ENCODE results near the gene TMEM141.

TMEM141 gene

DNA sequence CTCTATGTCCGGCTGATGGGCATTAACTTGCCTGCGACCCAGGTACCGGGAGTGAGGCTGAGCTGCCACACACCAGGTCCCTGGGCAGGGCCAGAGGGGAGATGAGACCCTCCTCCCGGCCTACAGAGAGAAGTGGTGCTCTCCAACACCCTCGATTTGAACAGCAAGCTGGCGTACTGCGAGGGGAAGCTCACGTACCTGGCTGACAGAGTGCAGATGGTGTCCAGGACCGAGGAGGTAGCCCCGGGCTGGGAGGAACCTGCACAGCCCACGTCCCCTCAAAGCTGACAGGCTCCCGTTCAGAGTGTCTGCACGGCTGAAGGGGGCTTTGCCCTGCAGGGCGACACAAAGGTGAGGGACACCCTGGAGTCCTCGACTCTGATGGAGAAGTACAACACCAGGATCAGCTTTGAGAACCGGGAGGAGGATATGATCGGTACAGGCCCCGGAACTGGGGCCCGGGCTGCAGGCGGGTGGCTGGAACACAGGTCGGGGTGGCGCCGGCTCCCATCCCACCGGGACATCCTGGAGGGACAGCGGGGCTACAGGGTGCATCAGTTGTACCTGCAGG lies 15.6 kb downstream of the TMEM141 start:
- no peaks in the 10 kb centered on the region for H3K9me3 ChIP-seq (ENCODE audit: control insufficient read depth, insufficient read depth, low read length)
- H3K9ac ChIP-seq (ENCODE audit: low read depth, low read length), result no peak overlapping the region
- H3K4me3 ChIP-seq (ENCODE audit: low read depth, low read length), result peak overlapping the region; percentile 85
- H3K4me1 ChIP-seq (ENCODE audit: control insufficient read depth, insufficient read depth, low read length), result peaks cover 9% of the 10 kb centered on the region; the same call in 1 of the 2 replicates
- no peak overlapping the region for H3K27ac ChIP-seq (ENCODE audit: low read depth, low read length)
- H3K27me3 ChIP-seq (ENCODE audit: control insufficient read depth, insufficient read depth, low read length), result peaks cover 6% of the 10 kb centered on the region; the same call in 1 of the 2 replicates
- peaks cover 21% of the 10 kb centered on the region for H3K36me3 ChIP-seq (ENCODE audit: control insufficient read depth, insufficient read depth, low read length)

DNA sequence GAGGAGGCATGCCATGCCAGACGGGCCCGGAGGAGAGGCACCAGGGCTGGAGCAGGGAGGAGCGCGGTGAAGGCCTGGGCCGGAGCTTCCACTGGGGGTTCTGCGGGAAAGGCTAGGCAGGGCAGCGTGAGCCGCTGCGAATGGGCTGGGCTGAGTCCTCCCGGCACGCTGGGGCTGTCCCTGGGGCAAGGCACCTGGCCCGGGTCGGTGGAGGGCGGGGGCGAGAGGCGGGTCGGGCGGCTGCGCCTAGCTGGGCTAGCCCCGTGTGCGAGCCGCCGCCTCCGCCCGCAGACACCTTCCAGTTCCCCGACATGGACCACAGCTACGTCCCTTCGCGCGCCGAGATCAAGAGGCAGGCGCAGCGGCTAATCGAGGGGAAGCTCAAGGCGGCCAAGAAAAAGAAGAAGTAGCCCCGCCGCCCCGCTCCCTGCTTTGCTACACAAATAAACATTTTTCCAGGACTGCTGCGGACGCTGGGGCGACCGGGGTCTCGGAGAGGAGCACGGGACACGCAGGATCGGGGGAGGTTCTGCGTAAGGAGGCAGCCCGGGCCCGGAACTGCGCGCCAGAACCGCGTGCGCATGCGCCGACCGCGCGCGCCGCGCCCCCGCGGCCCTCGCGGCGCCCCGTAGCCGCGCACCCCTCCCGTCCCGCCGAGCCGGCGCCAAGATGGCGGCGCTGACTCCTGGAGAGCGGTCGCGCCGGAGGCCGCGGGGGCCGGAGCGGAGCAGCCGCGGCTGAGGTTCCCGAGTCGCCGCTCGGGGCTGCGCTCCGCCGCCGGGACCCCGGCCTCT lies 16.3 kb downstream of the TMEM141 start, which contains the start of gene RABL6:
Gene RABL6, plus strand, starts transcription at position 668 of the 794 bp plus-strand sequence. CDS start 249 bp downstream, outside the sequence.
- Histone ChIP-seq H3K9me3 (ENCODE audit: control insufficient read depth, insufficient read depth, low read length) (no peaks in the 10 kb centered on the region), H3K36me3 (ENCODE audit: control insufficient read depth, insufficient read depth, low read length) (peaks cover 26% of the 10 kb centered on the region), H3K4me3 (ENCODE audit: low read depth, low read length) (peak within 1 kb of the TSS; percentile 85), H3K27me3 (ENCODE audit: control insufficient read depth, insufficient read depth, low read length) (peaks cover 1% of the 10 kb centered on the region; the same call in 1 of the 2 replicates), H3K9ac (ENCODE audit: low read depth, low read length) (peak within 1 kb of the TSS; percentile 85), H3K4me1 (ENCODE audit: control insufficient read depth, insufficient read depth, low read length) (peaks cover 9% of the 10 kb centered on the region; the same call in 1 of the 2 replicates), H3K27ac (ENCODE audit: low read depth, low read length) (peak within 1 kb of the TSS; percentile 89)

DNA sequence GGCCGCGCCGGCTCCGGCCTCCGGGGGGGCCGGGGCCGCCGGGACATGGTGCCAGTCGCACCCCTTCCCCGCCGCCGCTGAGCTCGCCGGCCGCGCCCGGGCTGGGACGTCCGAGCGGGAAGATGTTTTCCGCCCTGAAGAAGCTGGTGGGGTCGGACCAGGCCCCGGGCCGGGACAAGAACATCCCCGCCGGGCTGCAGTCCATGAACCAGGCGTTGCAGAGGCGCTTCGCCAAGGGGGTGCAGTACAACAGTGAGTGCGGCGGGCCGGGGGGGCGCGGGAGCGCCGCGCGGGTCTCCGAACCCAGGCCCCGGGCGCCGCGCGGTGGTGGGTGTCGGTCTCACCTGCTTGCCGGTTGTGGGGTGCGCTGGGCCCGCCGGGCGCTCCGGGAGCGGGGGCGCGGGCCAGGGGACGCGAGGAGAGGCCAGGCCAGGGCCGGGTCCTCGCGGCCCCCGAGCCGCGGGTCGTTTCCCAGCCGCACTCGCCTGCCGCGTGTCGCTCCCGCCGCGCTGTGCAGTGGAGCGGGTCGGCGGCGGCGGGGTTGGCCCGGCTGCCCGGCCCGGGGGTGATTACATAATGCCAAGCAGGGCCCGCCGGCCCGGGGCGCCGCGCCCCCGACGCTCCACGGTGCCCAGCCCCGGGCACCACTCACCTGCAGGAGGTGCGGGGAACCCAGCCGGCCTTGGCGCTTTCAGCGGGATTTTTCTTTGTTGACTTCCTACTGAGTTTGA lies 17.1 kb downstream of the TMEM141 start:
- Histone ChIP-seq H3K9ac (ENCODE audit: low read depth, low read length) (peak overlapping the region; percentile 85), H3K27ac (ENCODE audit: low read depth, low read length) (peak overlapping the region; percentile 89), H3K4me1 (ENCODE audit: control insufficient read depth, insufficient read depth, low read length) (peaks cover 9% of the 10 kb centered on the region; the same call in 1 of the 2 replicates), H3K36me3 (ENCODE audit: control insufficient read depth, insufficient read depth, low read length) (peaks cover 31% of the 10 kb centered on the region), H3K9me3 (ENCODE audit: control insufficient read depth, insufficient read depth, low read length) (no peaks in the 10 kb centered on the region), H3K4me3 (ENCODE audit: low read depth, low read length) (peak overlapping the region; percentile 85), H3K27me3 (ENCODE audit: control insufficient read depth, insufficient read depth, low read length) (no peaks in the 10 kb centered on the region)

DNA sequence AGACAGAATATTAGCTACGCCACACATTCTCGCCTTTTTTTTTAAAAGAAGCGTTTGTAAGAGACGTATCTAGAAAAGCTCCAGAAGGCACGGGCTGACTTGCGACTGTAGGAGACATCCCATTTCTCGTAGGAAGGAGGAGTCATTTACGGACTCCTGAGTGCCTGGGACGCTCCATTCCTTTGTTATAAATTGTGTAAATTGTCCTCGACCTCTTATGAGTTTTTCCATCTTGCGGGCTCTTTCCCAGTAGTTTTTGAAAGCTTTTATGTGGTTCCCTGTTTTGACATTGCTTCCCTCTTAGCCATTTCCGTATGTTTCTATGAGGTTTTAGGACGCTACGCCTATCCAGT lies 17.6 kb downstream of the TMEM141 start:
- Histone ChIP-seq H3K9ac (ENCODE audit: low read depth, low read length) (peak overlapping the region; percentile 85), H3K4me3 (ENCODE audit: low read depth, low read length) (peak overlapping the region; percentile 85), H3K27me3 (ENCODE audit: control insufficient read depth, insufficient read depth, low read length) (no peaks in the 10 kb centered on the region), H3K36me3 (ENCODE audit: control insufficient read depth, insufficient read depth, low read length) (peaks cover 31% of the 10 kb centered on the region), H3K9me3 (ENCODE audit: control insufficient read depth, insufficient read depth, low read length) (no peaks in the 10 kb centered on the region), H3K27ac (ENCODE audit: low read depth, low read length) (peak overlapping the region; percentile 89), H3K4me1 (ENCODE audit: control insufficient read depth, insufficient read depth, low read length) (peaks cover 9% of the 10 kb centered on the region; the same call in 1 of the 2 replicates)

DNA sequence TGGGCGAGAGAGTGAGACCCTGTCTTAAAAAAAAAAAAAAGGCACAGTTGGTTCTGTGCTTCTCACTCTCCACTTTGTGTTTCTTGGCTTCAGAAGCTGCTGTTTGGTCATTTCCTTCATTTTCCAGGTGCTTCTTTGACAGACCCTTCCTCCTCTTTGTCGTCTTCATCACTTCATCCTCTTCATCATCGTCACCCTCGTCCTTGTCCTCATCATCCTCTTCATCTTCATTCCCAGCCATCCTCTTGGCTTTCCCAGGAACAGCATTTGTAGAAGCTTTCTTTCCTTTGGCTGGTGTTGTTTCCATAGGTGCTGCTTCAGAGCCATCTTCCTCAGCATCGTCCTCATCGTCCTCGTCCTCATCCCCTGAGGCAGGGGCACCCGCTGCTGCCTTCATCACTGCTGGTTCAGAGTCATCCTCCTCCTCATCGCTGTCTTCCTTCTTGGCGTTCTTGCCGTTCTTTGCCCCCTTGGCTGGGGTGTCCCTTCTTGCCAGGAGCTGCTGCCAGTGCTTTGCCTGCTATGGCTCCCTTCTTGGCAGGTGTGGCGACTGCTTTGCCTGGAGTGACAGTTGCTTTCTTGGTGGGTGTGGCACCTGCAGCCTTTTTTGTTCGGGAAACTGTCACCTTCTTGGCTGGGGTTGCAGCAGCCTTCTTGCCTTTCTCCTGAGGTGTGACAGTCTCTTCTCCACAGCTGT lies 23.7 kb downstream of the TMEM141 start:
- no peak overlapping the region for H3K27ac ChIP-seq (ENCODE audit: low read depth, low read length)
- peaks cover 39% of the 10 kb centered on the region for H3K36me3 ChIP-seq (ENCODE audit: control insufficient read depth, insufficient read depth, low read length)
- H3K4me1 ChIP-seq (ENCODE audit: control insufficient read depth, insufficient read depth, low read length), result peaks cover 4% of the 10 kb centered on the region; the same call in 1 of the 2 replicates
- no peak overlapping the region for H3K4me3 ChIP-seq (ENCODE audit: low read depth, low read length)
- H3K9ac ChIP-seq (ENCODE audit: low read depth, low read length), result no peak overlapping the region
- no peaks in the 10 kb centered on the region for H3K27me3 ChIP-seq (ENCODE audit: control insufficient read depth, insufficient read depth, low read length)
- H3K9me3 ChIP-seq (ENCODE audit: control insufficient read depth, insufficient read depth, low read length), result no peaks in the 10 kb centered on the region

DNA sequence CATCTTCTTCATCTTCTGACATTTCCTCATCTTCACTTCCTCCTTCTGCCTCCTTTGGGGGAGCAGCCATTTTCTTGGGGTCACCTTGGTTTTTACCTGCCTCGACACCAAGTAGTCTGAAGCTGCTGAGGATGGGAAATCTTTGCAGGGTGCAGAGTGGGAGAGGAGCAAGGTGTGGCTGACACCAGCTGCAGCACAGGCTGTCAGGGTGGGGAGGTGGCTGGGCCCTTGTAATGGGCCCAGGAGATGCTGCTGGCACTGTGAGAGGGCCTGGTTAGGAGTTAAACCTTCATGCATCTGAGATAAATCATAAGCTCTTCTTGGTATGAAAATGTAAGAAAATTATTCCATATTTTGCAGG lies 24.3 kb downstream of the TMEM141 start:
- H3K9ac ChIP-seq (ENCODE audit: low read depth, low read length), result no peak overlapping the region
- no peak overlapping the region for H3K4me3 ChIP-seq (ENCODE audit: low read depth, low read length)
- H3K36me3 ChIP-seq (ENCODE audit: control insufficient read depth, insufficient read depth, low read length), result peaks cover 35% of the 10 kb centered on the region
- H3K4me1 ChIP-seq (ENCODE audit: control insufficient read depth, insufficient read depth, low read length), result no peaks in the 10 kb centered on the region
- H3K27ac ChIP-seq (ENCODE audit: low read depth, low read length), result no peak overlapping the region
- H3K9me3 ChIP-seq (ENCODE audit: control insufficient read depth, insufficient read depth, low read length), result no peaks in the 10 kb centered on the region
- no peaks in the 10 kb centered on the region for H3K27me3 ChIP-seq (ENCODE audit: control insufficient read depth, insufficient read depth, low read length)

DNA sequence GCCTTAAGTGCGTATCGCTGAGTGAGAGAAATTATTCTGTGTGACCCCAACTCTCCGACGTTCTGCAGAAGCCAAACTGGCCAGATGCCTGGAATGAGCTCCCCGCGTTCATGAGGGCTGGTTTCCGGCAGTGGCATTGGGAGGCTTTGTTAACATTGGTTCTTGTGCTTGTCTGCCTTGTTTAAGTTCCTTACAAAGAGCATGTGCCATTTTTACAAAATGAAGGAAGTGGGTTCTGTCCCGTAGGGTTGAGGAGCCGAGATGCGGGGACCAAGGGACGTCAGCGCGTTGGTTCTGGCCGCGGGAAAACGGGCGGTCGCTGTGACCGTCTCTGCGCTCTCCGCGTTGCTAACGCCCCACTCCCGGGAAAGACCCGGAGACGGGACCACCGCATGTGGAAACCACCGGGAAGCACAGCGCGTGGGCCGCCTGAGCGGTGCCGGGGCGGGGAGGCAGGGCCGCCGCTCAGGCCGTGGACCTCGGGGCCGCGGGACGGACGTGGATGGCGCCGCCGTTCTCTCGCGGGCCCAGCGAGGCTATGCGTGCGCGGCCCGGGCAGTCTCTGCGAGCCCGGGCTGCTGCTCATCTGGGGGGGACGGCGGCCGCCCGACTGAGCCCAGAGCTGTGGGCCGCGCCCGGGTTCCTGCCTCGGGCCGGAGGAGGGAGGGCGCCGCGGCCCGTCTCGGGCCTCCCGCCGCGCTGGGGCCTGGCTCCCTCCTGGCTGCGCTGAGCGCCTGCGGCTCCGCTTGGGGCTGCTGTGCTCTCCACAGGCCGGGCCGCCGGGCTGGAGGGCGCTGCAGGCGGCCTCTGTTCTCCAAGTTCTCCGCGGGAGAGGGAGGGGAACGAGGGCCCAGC lies 30.1 kb downstream of the TMEM141 start:
- H3K4me3 ChIP-seq (ENCODE audit: low read depth, low read length), result peak overlapping the region; percentile 64
- no peak overlapping the region; the same call in 1 of the 2 replicates for H3K9ac ChIP-seq (ENCODE audit: low read depth, low read length)
- H3K9me3 ChIP-seq (ENCODE audit: control insufficient read depth, insufficient read depth, low read length), result no peaks in the 10 kb centered on the region
- H3K27ac ChIP-seq (ENCODE audit: low read depth, low read length), result no peak overlapping the region
- H3K4me1 ChIP-seq (ENCODE audit: control insufficient read depth, insufficient read depth, low read length), result no peaks in the 10 kb centered on the region
- no peaks in the 10 kb centered on the region for H3K27me3 ChIP-seq (ENCODE audit: control insufficient read depth, insufficient read depth, low read length)
- H3K36me3 ChIP-seq (ENCODE audit: control insufficient read depth, insufficient read depth, low read length), result peaks cover 28% of the 10 kb centered on the region

DNA sequence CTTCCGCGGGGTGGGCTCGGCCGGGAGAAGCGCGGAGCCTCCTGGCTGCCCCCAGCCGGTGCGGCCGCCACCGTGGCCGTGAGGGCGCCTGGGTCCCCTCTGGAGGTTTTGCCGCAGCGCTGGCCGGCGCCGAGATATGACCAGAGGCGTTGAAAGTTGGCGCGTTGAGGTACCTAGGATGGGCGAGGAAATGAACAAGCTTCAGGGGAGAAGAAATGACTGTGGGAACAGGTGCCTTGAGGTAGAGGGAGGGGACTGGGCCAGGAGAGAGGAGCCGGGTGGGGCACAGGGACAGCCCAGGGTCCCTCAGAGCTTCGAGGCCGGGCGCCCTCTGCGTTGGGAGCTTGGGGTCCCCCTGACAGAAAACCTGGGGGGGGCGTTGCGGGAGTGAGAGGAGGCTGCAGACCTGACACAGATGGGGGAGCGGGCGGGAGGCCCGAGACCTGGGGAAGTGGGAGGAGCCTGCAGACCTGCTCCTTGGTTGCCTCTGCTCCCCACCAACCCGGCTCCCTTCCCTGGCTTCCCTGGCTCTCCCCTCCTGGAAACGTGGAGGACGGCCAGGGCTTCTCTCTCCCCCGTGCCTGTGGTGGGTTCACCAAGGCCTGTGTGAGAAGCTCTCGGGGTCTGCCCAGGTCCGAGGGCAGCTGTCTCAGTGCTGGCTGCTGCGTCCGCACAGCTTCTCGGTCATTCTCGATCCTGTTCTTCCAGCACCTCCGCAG lies 30.8 kb downstream of the TMEM141 start:
- peaks cover 36% of the 10 kb centered on the region for H3K36me3 ChIP-seq (ENCODE audit: control insufficient read depth, insufficient read depth, low read length)
- no peaks in the 10 kb centered on the region for H3K9me3 ChIP-seq (ENCODE audit: control insufficient read depth, insufficient read depth, low read length)
- no peak overlapping the region for H3K9ac ChIP-seq (ENCODE audit: low read depth, low read length)
- H3K4me3 ChIP-seq (ENCODE audit: low read depth, low read length), result peak overlapping the region; percentile 64; the same call in 1 of the 2 replicates
- H3K4me1 ChIP-seq (ENCODE audit: control insufficient read depth, insufficient read depth, low read length), result no peaks in the 10 kb centered on the region
- H3K27me3 ChIP-seq (ENCODE audit: control insufficient read depth, insufficient read depth, low read length), result no peaks in the 10 kb centered on the region
- H3K27ac ChIP-seq (ENCODE audit: low read depth, low read length), result no peak overlapping the region

DNA sequence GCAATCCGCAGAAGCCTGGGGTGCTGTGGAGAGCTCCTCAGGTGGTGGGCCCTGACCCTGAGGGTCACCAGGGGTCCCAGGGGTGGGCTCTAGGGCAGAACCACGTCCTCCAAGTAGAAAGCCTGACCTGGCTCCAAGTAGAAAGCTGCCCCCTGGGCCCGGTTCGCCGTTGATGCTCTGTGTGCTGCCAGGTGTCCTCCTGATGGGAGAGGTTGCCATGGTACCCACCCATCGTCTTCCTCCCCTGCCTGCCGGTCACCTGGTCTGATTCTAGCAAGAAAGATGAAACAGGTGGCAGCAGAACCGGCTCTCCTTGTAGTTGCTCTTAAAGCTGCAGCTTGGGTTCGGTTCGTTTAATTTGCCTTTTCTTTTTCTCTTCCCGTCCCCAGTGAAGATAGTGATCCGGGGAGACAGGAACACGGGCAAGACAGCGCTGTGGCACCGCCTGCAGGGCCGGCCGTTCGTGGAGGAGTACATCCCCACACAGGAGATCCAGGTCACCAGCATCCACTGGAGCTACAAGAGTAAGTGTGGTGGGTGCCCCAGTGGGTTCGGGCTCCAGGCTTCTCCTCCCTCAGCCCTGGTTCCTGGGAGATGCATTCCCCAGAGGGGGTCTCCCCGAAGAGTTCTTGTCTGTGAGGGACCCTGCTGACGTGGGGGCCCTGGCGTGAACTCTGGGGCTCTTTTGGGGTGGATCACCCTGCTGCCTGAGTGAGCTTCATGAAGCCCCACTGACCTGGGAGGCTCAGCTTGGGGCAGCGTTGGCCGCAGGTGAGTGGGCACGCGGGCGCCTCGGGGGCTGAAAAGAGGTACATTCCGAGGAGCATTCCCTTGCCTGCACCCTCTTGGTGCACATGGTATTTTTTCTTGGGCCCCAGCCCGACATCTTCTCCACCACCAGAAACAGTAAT lies 32.2 kb downstream of the TMEM141 start:
- Histone ChIP-seq H3K27me3 (ENCODE audit: control insufficient read depth, insufficient read depth, low read length) (no peaks in the 10 kb centered on the region), H3K4me3 (ENCODE audit: low read depth, low read length) (no peak overlapping the region), H3K4me1 (ENCODE audit: control insufficient read depth, insufficient read depth, low read length) (no peaks in the 10 kb centered on the region), H3K9ac (ENCODE audit: low read depth, low read length) (no peak overlapping the region), H3K36me3 (ENCODE audit: control insufficient read depth, insufficient read depth, low read length) (peaks cover 47% of the 10 kb centered on the region), H3K9me3 (ENCODE audit: control insufficient read depth, insufficient read depth, low read length) (no peaks in the 10 kb centered on the region), H3K27ac (ENCODE audit: low read depth, low read length) (no peak overlapping the region)

Measured in HUES48 (cell line).